NB4 (cell line): Measurements from ENCODE around the gene PCDH10.

Experiments
- DNase-seq: peaks from one replicate; pipeline ENCODE4 v3.0.0; 2010; ENCODE audit warnings: low read depth
- H3K4me3 ChIP-seq: one replicate; pipeline ENCODE4 v1.5.1; 2011; ENCODE audit warnings: mild to moderate bottlenecking, low read depth, low read length, moderate library complexity
- CTCF ChIP-seq: IDR thresholded peaks from one replicate; pipeline ENCODE4 v1.5.1; 2012; ENCODE audit warnings: low read depth, low read length
- MAX ChIP-seq: IDR thresholded peaks from 2 replicates; pipeline ENCODE4 v1.6.1; 2011; ENCODE audit warnings: low read depth, low read length
- MYC ChIP-seq: IDR thresholded peaks from 2 replicates; pipeline ENCODE4 v1.6.1; 2011; ENCODE audit warnings: low read depth, low read length
- POLR2A ChIP-seq: IDR thresholded peaks from 2 replicates; pipeline ENCODE4 v1.6.1; 2011; ENCODE audit warnings: mild to moderate bottlenecking; ENCODE audit not compliant: insufficient read length; ENCODE audit errors: extremely low read depth

Gene PCDH10

DNA sequence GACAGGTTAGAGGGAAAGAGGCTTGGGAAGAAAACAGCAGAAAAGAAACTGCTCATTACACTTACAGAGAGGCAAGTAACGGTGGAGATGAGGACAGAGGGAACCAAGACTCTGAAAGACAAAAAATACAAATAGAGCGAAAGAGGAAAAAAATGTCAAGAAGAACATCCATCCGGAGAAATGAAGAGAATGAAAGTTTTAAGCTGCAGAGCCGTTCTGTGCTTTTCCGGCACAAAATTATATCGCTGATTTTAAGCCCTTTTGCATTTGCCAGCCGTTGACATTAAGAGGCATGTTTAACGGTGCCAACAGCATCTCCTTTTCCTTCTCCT lies 236 bp downstream of the PCDH10 start:
- H3K4me3 ChIP-seq: no peak overlapping the region
- no peak for TF ChIP-seq POLR2A
- no peak for TF ChIP-seq MYC
- TF ChIP-seq CTCF: no peak
- no peak for TF ChIP-seq MAX
- no peak for DNase-seq

- no peak for TF ChIP-seq CTCF
- TF ChIP-seq MYC: no peak
- TF ChIP-seq POLR2A: no peak
- TF ChIP-seq MAX: no peak
- H3K4me3 ChIP-seq: no peak overlapping the region
- DNase-seq: no peak
Observed at GRCh38 chr4:133149932-133150471, 908 bp downstream of the PCDH10 start.

- TF ChIP-seq POLR2A (no peak), MYC (no peak), MAX (no peak), CTCF (no peak)
- DNase-seq: no peak
- no peak overlapping the region for H3K4me3 ChIP-seq
Observed at GRCh38 chr4:133150486-133151340, 1.6 kb downstream of the PCDH10 start.

DNA sequence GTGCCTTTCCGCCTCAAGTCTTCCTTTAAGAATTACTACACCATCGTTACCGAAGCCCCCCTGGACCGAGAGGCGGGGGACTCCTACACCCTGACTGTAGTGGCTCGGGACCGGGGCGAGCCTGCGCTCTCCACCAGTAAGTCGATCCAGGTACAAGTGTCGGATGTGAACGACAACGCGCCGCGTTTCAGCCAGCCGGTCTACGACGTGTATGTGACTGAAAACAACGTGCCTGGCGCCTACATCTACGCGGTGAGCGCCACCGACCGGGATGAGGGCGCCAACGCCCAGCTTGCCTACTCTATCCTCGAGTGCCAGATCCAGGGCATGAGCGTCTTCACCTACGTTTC lies 2.2 kb downstream of the PCDH10 start:
- TF ChIP-seq MAX (no peak), CTCF (no peak), MYC (no peak), POLR2A (no peak)
- H3K4me3 ChIP-seq: no peak overlapping the region
- DNase-seq: no peak

DNA sequence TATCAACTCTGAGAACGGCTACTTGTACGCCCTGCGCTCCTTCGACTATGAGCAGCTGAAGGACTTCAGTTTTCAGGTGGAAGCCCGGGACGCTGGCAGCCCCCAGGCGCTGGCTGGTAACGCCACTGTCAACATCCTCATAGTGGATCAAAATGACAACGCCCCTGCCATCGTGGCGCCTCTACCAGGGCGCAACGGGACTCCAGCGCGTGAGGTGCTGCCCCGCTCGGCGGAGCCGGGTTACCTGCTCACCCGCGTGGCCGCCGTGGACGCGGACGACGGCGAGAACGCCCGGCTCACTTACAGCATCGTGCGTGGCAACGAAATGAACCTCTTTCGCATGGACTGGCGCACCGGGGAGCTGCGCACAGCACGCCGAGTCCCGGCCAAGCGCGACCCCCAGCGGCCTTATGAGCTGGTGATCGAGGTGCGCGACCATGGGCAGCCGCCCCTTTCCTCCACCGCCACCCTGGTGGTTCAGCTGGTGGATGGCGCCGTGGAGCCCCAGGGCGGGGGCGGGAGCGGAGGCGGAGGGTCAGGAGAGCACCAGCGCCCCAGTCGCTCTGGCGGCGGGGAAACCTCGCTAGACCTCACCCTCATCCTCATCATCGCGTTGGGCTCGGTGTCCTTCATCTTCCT lies 2.7 kb downstream of the PCDH10 start:
- no peak for DNase-seq
- TF ChIP-seq MAX (no peak), MYC (no peak), POLR2A (no peak), CTCF (no peak)

More for the DNA sequence above, 2.7 kb downstream of the PCDH10 start:
- H3K4me3 ChIP-seq: no peak overlapping the region
